ENCODE data around the gene TVP23B.
A peak's percentile ranks its signal among the peaks of the same experiment; 100 is the strongest.
"Not testable (repeated sequence)": the region's sequence is repeated elsewhere in the genome, so short reads cannot be mapped to it uniquely, and the experiment has no call there.

Gene TVP23B

GRCh38 chr17:18794841-18795240, 13.9 kb downstream of the TVP23B start:
- not testable (repeated sequence) for DNase-seq

- not testable (repeated sequence) for DNase-seq
Measured at GRCh38 chr17:18796887-18797286, 15.9 kb downstream of the TVP23B start.

GRCh38 chr17:18803458-18804245, 22.7 kb downstream of the TVP23B start:
- not testable (repeated sequence) for DNase-seq

GRCh38 chr17:18815924-18816323, 34.9 kb downstream of the TVP23B start:
- not testable (repeated sequence) for DNase-seq

- DNase-seq: peak; percentile 78
Measured at GRCh38 chr17:18816489-18817371, 35.7 kb downstream of the TVP23B start.

GRCh38 chr17:18821430-18821829, 40.4 kb downstream of the TVP23B start:
- not testable (repeated sequence) for DNase-seq

GRCh38 chr17:18827613-18828012, 46.6 kb downstream of the TVP23B start:
- not testable (repeated sequence) for DNase-seq

- no peak for DNase-seq
Measured at GRCh38 chr17:18848501-18848900, 67.5 kb downstream of the TVP23B start.

- DNase-seq: no peak
Measured at GRCh38 chr17:18850679-18851078, 69.7 kb downstream of the TVP23B start.

- DNase-seq: no peak
Measured at GRCh38 chr17:18851201-18851600, 70.2 kb downstream of the TVP23B start.

- DNase-seq: no peak
Measured at GRCh38 chr17:18854956-18855355, 74.0 kb downstream of the TVP23B start.

GRCh38 chr17:18855831-18856569, 75.0 kb downstream of the TVP23B start:
- peak; percentile 91 for DNase-seq
